ENCODE measurements around the gene CHN2.
"Not testable (repeated sequence)": the region's sequence is repeated elsewhere in the genome, so short reads cannot be mapped to it uniquely, and the experiment has no call there.

The CHN2 gene

GRCh38 chr7:29511337-29511736 lies 316.8 kb downstream of the CHN2 start:
- no peak for DNase-seq

GRCh38 chr7:29511851-29512250 lies 317.3 kb downstream of the CHN2 start:
- DNase-seq: no peak

- DNase-seq: no peak
These were observed 321.9 kb downstream of the CHN2 start for GRCh38 chr7:29516491-29516890.

- DNase-seq: no peak
These were observed 324.0 kb downstream of the CHN2 start for GRCh38 chr7:29518616-29519015.

- DNase-seq: no peak
These were observed 329.2 kb downstream of the CHN2 start for GRCh38 chr7:29523728-29524127.

GRCh38 chr7:29527505-29528108 lies 333.0 kb downstream of the CHN2 start:
- DNase-seq: no peak

- not testable (repeated sequence) for DNase-seq
These were observed 334.0 kb downstream of the CHN2 start for GRCh38 chr7:29528526-29528925.
